HTERT RPE-1 (cell line): ENCODE measurements around the gene METTL23.
"Not testable (repeated sequence)": the region's sequence is repeated elsewhere in the genome, so short reads cannot be mapped to it uniquely, and the experiment has no call there.

Experiments
- in situ Hi-C: fragments of 300-500 bp; cut with MboI; formaldehyde crosslinking; loops from 4 replicates; pipeline ENCODE4 v1.14.3; 2020; ENCODE audit warnings: low sequenced_read_pairs

Gene METTL23

DNA sequence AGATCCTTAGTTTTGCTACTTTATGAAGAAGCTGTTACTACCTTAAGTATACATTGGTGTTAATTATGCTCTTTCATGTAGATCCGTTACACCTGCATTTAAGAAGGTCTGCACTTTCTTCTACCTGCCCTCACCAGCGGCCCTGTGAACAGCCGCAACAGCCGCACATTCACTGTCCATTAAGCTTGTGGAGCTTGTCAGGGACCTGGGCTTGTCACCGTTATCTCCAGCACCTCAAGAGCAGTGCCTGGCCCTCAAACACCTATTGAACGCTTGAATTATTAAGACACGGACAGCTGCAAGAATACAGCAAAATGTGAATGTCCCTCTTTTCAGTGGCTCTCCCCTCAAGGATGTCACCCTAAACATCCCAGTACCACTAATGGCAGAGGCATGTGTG, 12.9 kb upstream of the METTL23 start:
- in situ Hi-C loops, result no loop called here

DNA sequence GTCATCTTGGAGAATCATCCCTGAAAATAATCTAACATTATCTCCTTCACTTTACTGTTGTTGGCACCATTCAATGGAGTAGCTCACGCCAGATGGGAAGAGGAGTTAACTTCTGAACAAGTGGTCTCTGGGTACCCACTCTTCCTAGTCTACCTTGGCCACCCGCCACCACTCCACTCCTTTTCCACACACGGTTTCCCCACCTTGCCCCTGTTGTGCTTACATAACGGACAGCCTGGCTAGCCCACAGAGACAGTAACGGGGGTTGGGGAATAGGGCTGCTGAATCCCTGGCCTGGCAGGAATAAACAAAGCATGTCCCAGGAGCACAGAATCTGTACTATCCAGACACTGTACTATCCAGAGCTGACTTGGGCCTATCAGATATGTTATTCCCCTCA, 12.3 kb upstream of the METTL23 start:
- in situ Hi-C loops, result no loop called here

DNA sequence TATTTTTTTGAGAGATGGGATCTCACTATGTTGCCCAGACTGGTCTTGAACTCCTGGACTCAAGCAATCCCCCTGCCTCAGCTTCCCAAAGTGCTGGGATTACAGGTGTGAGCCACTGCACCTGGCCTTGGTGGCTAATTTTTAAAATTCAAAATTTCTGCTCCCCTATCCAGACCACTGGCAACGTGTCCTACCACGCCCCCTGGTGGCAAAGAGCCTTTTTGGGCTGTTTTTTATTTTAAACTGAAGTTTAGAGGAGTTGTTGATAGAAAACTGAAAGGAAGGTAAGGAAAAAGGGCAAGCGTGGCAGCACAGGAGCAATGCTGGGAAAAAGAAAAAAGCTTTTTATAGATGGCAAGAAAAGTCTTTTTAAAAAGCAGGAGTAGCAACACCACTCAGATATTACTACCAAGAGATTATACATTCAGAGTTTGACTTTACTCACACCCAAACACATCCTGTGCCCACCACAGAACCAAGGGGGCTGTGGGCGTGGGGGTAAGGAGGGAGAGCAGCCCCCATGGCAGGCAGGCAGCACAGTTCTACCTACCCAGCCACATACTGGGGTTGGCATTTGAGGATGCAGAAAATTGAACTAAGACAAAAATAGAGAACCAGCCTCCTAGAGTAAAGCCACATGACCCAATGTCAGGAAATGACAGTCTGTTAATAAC, 11.7 kb upstream of the METTL23 start:
- in situ Hi-C loops, result no loop called here

DNA sequence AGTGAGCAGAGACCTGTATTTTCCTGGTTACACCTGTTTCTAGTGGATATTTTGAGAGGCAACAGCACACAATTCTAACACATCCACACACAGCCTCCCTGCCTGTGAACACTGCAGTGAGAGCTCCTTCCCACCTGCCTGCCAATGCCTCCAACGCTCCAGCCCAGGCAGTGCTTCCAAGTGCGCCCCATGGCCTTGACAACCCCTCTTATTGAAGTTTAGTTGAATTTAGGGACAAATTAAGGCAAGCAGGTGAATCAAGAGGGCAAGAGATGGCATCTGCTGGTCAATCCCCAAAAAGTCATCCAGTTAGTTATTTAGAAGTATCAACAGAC, 11.2 kb upstream of the METTL23 start:
- in situ Hi-C loops, result no loop called here

DNA sequence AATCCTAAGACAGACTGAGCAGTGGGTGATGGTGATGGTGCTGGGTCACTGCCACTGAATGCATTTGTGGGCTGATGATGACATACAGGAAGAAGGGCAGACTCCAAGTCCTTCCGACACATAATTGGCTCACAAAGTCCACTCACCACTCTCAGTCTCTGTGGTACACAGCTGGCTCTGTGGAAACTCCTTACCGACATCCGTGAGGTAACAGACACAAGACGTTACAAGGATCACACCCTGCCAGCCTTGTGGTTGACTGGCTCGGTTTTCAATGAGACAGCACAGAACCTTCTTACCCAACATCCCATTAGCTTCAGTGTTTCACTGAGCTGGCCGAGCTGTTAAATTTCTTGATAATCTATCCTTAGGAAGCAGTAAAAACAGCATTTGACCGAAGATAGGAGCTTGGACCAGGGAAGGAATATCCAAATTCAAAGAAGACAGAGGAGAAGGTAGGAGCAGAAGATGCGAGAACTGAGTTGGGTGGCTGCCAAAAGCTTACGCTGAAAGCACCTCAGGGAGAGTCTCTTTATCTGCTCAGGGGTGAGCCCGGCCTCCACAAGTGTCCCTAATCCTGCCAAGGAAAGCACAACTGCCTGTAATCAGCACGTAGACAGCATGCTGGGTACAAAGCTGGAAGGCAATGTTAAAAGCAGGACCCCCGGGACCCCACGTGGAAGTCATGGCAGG, 10.3 kb upstream of the METTL23 start:
- in situ Hi-C loops, result no loop called here

DNA sequence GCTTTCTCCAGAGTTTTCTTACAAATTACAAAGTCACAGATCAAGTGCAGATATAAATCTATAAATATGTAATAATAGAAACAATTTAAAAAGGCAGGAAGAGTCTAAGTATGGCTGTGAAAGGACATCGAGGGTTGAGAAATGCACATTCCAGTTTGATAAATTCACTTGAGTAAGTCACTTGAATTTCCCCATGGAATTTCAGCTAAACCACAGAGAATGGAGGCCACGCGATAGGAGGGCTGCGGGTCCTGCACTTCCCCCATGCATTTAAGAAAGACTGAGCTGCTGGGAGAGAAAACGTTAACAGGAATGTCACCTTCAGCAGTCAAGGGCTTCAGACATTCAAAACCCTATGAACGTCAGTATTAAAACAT, 9.8 kb upstream of the METTL23 start:
- in situ Hi-C loops, result no loop called here

DNA sequence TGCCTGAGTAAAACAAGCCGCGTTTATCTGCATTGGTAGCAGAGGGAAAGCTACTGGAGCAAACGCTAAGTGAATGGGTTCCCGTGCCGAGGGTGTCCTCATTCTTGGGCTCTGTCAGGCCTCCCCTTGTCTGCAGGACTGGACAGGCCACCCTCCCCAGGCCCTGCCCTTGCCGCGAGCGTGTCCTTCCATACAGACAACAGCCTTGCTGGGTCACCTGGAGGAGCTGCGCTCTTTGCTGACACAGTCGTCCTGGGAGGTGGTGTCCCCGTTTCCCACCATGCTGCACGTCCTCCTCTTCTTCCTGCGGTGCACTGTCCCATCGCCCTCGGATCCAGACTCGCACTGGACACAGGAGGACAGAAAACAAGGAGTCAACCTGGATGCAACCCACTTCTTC, 8.1 kb upstream of the METTL23 start:
- in situ Hi-C loops, result no loop called here

DNA sequence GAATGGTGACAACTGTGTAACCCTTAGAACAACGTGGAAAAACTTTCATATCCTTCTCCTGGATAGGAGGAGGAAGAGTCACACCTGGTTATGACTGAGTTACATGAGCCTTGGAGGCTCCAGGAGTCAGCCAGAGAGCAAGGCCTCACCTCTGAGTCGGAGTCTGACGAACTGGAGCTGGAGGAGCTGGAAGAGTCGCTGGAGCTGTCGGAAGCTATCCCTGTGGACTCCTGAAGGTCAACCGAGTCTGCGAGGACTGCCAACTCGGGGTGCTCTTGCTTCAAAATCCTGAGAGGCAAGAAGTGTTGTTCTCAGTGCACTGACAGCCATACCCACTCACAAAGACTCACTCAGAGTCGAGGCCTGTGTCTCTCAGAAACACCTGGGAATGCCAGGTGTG, 6.4 kb upstream of the METTL23 start:
- in situ Hi-C loops, result no loop called here

DNA sequence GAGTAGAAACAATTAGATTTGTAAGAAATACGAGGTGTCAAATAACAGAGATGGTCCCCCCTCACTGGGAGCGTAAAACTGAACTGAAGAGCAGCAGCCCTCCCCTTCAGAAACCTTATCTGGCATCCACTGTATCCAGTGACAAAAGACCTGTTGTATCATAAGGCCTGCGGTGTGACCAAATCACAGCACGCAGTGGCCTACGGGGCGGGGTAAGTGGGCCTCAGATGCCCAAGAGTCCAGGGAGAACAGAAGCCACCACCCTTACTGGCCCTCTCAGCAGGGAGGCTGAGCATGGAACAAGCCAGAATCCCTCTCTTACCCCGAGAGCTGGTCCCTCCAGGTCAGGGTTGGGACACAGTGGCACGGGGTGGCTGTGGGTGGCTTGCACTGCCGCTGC, 5.7 kb upstream of the METTL23 start:
- in situ Hi-C loops, result no loop called here

DNA sequence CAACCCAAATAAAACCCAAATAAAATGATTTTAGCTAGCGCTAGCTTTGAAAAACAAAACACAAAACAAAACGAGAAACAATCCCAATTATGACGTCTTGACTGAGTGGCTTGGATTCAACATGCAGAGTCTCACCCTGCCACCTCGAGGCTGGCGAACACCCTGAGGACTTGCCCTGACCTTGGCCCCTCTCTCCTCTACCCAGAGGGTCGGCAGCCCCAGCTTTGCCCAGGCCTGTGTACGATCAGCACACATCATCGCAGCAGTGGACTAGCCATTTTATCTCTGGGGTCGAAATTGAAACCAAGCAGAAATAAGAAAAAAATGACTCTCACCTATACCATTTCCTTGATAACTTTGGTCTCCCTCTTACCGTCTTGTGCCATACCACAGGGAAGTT, 5.2 kb upstream of the METTL23 start:
- in situ Hi-C loops, result no loop called here

DNA sequence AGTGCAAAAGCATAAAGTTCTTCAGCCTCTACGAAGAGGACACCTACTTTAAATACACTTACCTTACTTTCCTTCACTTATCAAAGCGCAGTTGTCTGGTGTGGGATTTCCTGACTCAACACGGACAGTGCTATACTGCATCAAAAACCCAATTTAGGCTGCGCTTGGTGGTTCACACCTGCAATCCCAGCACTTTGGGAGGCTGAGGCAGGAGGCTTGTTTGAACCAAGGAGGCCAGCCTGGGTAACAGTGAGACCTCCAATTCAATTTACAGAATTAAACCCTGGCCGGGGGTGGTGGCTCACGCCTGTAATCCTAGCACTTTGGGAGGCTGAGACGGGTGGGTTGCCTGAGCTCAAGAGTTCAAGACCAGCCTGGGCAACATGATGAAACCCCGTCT, 4.4 kb upstream of the METTL23 start:
- in situ Hi-C loops, result no loop called here

DNA sequence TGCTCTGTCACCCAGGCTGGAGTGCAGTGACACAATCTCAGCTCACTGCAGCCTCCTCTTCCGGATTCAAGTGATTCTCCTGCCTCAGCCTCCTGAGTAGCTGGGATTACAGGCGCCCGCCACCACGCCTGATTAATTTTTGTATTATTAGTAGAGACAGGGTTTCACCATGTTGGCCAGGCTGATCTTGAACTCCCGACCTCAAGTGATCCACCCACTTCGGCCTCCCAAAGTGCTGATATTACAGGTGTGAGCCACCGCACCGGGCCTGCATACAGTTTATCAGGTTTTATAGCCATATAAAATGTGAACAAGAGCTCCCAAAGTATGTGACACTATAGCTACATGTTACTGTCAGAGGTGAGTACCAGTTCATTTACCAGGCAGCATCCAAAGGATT, 3.7 kb upstream of the METTL23 start:
- in situ Hi-C loops, result not testable (repeated sequence)

DNA sequence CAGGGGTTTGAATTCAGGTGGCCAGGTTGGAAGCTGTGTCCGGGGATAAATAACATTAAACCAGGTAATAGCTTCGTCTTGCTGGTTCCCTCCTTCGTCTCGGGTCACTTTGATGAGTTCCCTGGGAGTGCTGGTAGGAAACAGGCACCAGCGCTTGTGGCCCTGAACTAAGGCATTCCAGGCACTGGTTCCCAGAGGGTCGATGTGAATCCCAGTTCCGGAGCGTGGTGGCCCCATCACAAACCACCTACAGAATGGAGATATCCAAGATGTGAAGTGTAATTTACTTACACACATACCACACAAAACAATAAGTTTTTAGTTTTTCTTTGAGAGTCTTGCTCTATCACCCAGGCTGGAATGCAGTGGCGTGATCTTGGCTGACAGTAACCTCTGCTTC, 2.8 kb upstream of the METTL23 start:
- in situ Hi-C loops, result no loop called here

DNA sequence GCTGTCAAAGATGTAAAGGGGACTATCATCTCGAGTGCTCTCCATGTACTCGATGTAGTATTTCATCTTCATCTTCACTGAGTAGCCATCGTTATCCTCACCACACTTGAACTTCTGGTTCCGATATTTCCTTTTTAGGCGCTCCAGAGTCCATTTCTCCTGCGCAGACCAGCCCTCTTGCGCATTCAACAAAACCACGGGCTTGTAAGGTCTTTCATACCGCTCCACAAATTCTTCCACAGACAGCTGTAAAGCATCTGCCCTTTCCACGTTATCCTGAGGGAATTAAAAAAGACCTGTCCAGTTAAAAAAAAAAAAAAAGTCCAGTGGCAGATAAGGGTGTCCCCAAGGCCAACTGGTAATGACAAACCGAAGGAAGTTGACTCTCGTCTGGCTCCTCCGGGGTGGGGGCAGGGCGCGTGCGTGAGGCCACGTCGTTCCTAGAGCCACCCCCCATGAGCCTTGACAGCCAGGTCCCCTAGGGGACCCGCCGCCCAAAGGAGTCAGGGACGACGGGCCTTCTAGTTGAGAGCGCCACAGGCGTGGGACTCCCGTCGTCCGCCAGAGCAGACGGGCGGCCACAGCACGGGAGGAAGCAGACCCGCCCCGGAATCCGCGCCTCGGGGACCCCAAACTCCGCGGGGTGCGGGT, 934 bp upstream of the METTL23 start:
- in situ Hi-C loops, result no loop called here

DNA sequence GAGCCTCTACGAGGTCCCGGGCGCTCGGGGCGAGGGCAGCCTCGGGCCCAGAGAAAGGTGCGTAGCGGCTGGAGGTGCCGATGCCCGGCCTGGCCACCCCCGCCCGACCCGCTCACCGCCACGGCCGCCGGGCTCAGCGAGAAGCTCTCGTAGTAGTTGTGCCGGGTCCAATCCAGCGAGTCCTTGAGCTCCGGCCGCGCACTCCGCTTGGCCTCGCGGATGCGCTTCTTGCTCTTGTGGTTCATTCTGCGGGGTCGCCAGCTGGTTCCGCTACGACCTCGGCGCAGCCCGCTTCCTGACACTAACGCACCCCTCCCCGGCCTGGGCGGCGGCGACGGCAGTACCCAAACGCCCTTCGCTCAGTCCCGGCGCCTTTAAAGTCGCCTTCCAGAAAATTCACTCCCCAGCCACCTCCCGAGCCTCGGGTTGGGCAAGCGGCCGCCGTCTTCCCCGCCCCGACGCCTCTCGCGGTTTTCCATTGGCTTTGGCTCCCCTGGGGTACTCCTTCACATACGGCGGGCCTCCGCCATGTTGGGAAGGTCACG, 336 bp upstream of the METTL23 start, which contains the start of gene JMJD6:
TSS of gene JMJD6 (minus strand) at position 376 of the 545 bp plus-strand sequence. CDS start at position 245, 131 bp downstream.
- in situ Hi-C loops, result no loop called here

DNA sequence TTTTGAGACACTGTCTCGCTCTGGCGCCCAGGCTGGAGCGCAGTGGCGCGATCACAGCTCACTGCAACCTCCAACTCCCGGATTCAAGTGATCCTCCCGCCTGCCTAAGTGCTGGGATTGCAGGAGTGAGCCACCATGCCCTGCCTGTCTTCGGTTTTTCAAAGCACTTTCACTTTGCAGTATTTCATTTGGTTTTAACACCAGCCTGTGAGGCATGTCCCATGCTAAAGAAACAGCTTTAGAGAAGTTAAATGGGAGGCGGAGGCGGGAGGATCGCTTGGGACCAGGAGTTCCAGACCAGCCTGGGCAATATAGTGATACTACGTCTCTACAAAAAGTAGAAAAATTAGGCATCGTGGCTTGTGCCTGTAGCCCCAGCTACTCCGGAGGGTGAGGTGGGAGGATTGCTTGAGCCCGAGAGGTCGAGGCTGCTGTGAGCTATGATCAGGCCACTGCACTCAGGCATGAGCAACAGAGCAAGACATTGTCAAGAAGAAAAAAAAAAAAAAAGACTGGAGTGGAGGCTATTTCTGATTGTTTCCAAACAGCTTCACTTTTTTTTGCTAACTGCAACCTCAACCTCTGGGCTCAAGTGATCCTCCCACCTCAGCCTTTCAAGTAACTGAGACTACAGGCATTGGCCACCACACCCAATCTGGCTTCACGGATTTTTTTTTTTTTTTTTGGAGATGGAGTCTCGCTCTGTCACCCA, 1.3 kb downstream of the METTL23 start:
- in situ Hi-C loops, result no loop called here

DNA sequence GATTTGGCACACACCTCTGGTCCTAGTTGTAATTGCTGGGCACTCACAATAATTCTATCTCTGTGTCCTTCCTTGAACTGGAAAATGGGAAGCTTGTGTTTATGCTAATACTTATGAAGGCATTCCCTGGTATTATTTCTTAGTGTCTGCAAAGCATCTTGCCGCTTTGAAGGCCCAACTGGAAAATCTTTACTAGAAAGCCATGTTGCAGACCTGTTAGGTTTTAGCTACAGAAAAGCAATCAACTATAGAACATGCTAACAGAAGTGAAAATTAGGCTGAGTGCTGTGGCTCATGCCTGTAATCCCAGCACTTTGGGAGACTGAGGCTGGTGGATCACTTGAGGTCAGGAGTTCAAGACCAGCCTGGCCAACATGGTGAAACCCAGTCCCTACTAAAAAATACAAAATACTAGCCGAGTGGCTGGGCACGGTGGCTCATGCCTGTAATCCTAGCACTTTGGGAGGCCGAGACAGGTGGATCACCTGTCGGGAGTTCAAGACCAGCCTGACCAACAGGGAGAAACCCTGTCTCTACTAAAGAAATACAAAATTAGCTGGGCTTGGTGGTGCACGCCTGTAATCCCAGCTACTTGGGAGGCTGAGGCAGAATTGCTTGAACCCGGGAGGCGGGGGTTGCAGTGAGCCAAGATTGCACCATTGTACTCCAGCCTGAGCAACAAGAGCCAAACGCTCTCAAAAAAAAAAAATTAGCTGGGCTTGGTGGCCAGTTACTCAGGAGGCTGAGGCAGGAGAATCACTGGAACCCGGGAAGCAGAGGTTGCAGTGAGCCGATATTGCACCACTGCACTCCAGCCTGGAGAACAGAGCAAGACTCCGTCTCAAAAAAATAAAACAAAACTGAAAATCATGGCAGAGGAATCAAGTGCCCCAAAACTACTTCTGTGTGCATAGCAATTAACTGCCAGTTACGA, 5.4 kb downstream of the METTL23 start:
- in situ Hi-C loops, result not testable (repeated sequence)

DNA sequence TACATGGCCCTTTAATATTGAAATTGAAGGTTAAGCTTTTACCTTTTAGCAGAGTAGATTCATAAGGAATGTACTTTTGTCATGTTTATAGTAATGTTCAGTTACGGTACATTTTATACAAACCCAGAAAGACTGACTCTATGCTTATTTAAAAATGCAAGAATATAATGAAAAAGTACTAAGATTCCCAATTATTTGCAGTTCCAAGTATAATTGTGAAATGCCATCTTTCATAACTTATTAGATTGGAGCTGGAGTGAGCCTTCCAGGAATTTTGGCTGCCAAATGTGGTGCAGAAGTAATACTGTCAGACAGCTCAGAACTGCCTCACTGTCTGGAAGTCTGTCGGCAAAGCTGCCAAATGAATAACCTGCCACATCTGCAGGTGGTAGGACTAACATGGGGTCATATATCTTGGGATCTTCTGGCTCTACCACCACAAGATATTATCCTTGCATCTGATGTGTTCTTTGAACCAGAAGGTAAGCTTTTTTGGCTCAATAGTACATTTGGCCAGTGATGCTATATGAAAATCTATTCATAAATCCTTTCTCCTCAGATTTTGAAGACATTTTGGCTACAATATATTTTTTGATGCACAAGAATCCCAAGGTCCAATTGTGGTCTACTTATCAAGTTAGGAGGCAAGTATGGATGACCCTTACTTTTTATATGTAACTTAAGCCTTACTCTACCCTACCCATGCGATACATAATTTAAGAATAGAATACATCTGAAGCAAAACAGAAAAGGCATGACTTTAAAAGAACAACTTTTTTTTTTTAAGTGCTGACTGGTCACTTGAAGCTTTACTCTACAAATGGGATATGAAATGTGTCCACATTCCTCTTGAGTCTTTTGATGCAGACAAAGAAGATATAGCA, 6.3 kb downstream of the METTL23 start:
- in situ Hi-C loops, result no loop called here

DNA sequence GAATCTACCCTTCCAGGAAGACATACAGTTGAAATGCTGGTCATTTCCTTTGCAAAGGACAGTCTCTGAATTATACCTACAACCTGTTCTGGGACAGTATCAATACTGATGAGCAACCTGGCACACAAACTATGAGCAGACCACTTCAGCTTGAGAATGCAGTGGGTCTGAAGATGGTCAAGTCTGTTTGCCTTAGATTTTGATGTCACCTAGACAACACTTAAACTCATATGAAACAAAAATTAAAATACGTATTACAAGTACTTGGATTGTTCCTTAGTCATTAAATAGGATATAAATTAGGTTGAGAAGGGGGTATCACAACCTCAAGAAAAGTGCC, 6.9 kb downstream of the METTL23 start:
- in situ Hi-C loops, result no loop called here
